ENCODE results near the gene LRRFIP2. TPM values are rescaled to one million over a fixed set of nuclear protein-coding genes. Genes with fewer than 3 reads are reported as not detected.

The LRRFIP2 gene
- total RNA-seq, 2 donors from 2014 or later, result 32.6 to 34.6 TPM

DNA sequence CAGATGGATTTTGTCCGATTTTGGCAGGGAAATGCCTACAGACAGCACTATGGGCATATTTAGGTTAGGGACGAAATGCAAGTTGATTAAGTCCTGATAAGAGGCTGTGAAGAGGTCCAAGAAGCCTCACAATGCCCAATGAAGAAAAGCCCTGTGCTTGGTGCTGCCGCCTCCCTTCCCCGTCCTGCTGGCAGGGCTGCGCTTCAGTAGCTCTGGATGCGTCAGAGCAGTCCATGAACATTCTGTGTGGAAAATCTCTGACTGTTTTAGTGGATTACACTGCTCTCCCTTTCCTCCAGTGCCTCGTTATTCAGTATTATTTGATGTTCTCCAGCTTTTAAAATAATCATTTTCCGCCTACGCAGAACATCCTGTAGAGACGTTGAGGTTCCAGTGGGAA, 141.4 kb downstream of the LRRFIP2 start:
- Histone ChIP-seq H3K27me3 (ENCODE audit: control insufficient read depth, insufficient read depth, low read length, poor library complexity, severe bottlenecking) (no peaks in the 10 kb centered on the region), H3K4me1 (ENCODE audit: control insufficient read depth, insufficient read depth, low read length) (no peaks in the 10 kb centered on the region), H3K36me3 (ENCODE audit: control insufficient read depth, insufficient read depth, low read length) (peaks cover 91% of the 10 kb centered on the region), H3K9ac (ENCODE audit: extremely low read depth, low read length, poor library complexity, severe bottlenecking) (no peak overlapping the region), H3K9me3 (ENCODE audit: control insufficient read depth, low read length) (peaks cover 31% of the 10 kb centered on the region), H3K27ac (ENCODE audit: low read depth, low read length) (no peak overlapping the region), H3K4me3 (ENCODE audit: low read length) (no peak overlapping the region)
- Mint-ChIP-seq H3K4me3 (no peak overlapping the region), H3K9me3 (peaks cover 17% of the 10 kb centered on the region), H3K27me3 (ENCODE audit: insufficient read depth) (no peaks in the 10 kb centered on the region), H3K27ac (no peak overlapping the region), H3K4me1 (no peaks in the 10 kb centered on the region), H3K36me3 (ENCODE audit: low read depth) (peaks cover 63% of the 10 kb centered on the region)
- no peak for DNase-seq
- WGBS, 2 experiments (ENCODE audit: insufficient coverage in 1 of 2, insufficient read length in 1 of 2), result 96% methylated on average over 6 to 10 of the region's 10 CpGs
- TF ChIP-seq, protein P1, sequence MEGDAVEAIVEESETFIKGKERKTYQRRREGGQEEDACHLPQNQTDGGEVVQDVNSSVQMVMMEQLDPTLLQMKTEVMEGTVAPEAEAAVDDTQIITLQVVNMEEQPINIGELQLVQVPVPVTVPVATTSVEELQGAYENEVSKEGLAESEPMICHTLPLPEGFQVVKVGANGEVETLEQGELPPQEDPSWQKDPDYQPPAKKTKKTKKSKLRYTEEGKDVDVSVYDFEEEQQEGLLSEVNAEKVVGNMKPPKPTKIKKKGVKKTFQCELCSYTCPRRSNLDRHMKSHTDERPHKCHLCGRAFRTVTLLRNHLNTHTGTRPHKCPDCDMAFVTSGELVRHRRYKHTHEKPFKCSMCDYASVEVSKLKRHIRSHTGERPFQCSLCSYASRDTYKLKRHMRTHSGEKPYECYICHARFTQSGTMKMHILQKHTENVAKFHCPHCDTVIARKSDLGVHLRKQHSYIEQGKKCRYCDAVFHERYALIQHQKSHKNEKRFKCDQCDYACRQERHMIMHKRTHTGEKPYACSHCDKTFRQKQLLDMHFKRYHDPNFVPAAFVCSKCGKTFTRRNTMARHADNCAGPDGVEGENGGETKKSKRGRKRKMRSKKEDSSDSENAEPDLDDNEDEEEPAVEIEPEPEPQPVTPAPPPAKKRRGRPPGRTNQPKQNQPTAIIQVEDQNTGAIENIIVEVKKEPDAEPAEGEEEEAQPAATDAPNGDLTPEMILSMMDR (conservative IDR thresholded peaks at IDR 0.05), result no peak

DNA sequence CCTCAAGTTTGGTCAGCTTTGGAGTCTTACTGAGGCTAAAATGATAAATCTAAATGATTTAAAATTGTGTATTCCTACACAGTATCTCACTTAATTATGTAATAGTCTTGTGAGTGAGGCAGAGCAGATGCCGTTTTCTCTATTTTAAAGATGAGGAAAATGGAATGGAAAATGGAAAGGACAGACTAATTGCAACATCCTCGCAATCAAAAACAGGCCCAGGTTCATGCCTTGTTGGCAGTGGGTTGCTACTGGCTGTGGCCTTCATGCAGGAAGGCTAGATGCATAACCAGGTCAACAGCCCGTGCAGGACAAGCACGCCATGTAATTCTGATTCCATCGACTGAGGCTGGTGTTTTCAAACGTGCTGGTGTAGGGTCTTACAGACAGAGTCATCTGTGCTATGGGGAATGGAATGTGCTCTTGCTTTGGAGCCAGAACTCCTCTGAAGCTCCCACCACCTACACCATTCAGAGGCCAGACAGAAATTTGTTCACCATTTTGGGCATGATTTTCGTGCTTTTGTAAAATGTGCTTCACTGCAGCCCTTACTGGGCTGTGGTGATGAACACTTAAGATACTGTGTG, 143.2 kb downstream of the LRRFIP2 start:
- TF ChIP-seq, protein P1 (conservative IDR thresholded peaks at IDR 0.05), result no peak
- no peak for DNase-seq
- Histone ChIP-seq H3K27me3 (ENCODE audit: control insufficient read depth, insufficient read depth, low read length, poor library complexity, severe bottlenecking) (no peaks in the 10 kb centered on the region), H3K36me3 (ENCODE audit: control insufficient read depth, insufficient read depth, low read length) (peaks cover 88% of the 10 kb centered on the region), H3K4me1 (ENCODE audit: control insufficient read depth, insufficient read depth, low read length) (no peaks in the 10 kb centered on the region), H3K27ac (ENCODE audit: low read depth, low read length) (no peak overlapping the region), H3K9ac (ENCODE audit: extremely low read depth, low read length, poor library complexity, severe bottlenecking) (no peak overlapping the region), H3K9me3 (ENCODE audit: control insufficient read depth, low read length) (peaks cover 22% of the 10 kb centered on the region), H3K4me3 (ENCODE audit: low read length) (no peak overlapping the region)
- 95 to 100% methylated on average over 1 to 7 of the region's 7 CpGs for WGBS, 2 experiments (ENCODE audit: insufficient coverage in 1 of 2, insufficient read length in 1 of 2)
- peaks cover 12% of the 10 kb centered on the region for H3K9me3 Mint-ChIP-seq
- H3K36me3 Mint-ChIP-seq (ENCODE audit: low read depth), result peaks cover 63% of the 10 kb centered on the region
- no peak overlapping the region for H3K4me3 Mint-ChIP-seq
- H3K27me3 Mint-ChIP-seq (ENCODE audit: insufficient read depth), result no peaks in the 10 kb centered on the region
- H3K27ac Mint-ChIP-seq, result no peak overlapping the region
- peaks cover 6% of the 10 kb centered on the region for H3K4me1 Mint-ChIP-seq

GRCh38 chr3:37030588-37030987, 143.8 kb downstream of the LRRFIP2 start:
- peaks cover 63% of the 10 kb centered on the region for H3K36me3 Mint-ChIP-seq (ENCODE audit: low read depth)
- no peak overlapping the region for H3K9ac ChIP-seq (ENCODE audit: extremely low read depth, low read length, poor library complexity, severe bottlenecking)
- H3K4me3 Mint-ChIP-seq, result no peak overlapping the region
- TF ChIP-seq, protein P1 (conservative IDR thresholded peaks at IDR 0.05), result no peak
- 74 to 90% methylated on average over 2 to 3 of the region's 3 CpGs for WGBS, 2 experiments (ENCODE audit: insufficient coverage in 1 of 2, insufficient read length in 1 of 2)
- DNase-seq, result no peak
- peaks cover 10% of the 10 kb centered on the region for H3K9me3 Mint-ChIP-seq
- no peaks in the 10 kb centered on the region for H3K27me3 ChIP-seq (ENCODE audit: control insufficient read depth, insufficient read depth, low read length, poor library complexity, severe bottlenecking)
- H3K9me3 ChIP-seq (ENCODE audit: control insufficient read depth, low read length), result peaks cover 16% of the 10 kb centered on the region
- no peaks in the 10 kb centered on the region for H3K27me3 Mint-ChIP-seq (ENCODE audit: insufficient read depth)
- H3K4me3 ChIP-seq (ENCODE audit: low read length), result no peak overlapping the region
- no peaks in the 10 kb centered on the region for H3K4me1 ChIP-seq (ENCODE audit: control insufficient read depth, insufficient read depth, low read length)
- H3K4me1 Mint-ChIP-seq, result peaks cover 6% of the 10 kb centered on the region
- H3K27ac ChIP-seq (ENCODE audit: low read depth, low read length), result no peak overlapping the region
- peaks cover 88% of the 10 kb centered on the region for H3K36me3 ChIP-seq (ENCODE audit: control insufficient read depth, insufficient read depth, low read length)
- no peak overlapping the region for H3K27ac Mint-ChIP-seq

Measured in endodermal cell (in vitro differentiated cells).